ENCODE measurements around the gene GRAP2.

DNA sequence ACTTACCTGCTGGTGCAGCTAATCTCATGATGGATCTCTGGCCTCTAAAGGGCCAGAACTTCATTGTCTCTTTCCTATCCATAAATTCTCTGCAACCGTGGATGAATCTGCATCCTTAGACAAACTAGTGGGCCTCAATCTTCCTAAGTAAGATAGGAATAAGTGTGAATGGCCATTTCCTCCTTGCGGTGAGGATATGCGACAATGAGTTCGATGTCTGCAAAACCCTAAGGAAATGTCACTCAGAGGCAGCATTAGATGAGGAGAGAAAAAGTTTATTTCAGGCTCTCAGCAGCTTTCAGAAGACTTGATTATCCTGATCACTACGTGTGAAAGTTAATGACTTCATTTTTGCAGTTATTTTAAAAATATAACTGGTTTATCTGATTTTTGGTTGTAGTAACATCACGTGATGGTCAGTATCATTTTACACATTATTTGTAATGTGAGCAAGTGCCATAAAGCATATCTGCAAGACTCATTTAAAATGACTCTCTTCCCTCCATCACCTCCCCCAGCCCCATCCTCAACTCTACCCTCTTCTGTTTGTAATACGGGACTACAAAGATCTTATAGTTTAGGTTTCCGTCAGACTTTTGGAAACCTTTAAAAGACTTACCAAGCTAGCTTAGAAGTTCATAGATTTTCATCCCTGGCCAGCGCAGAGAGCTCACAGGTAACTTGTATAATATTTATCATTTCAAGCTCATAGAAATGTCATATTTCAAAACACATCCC is 10.2 kb downstream of the GRAP2 start:
- TF ChIP-seq, protein P1, sequence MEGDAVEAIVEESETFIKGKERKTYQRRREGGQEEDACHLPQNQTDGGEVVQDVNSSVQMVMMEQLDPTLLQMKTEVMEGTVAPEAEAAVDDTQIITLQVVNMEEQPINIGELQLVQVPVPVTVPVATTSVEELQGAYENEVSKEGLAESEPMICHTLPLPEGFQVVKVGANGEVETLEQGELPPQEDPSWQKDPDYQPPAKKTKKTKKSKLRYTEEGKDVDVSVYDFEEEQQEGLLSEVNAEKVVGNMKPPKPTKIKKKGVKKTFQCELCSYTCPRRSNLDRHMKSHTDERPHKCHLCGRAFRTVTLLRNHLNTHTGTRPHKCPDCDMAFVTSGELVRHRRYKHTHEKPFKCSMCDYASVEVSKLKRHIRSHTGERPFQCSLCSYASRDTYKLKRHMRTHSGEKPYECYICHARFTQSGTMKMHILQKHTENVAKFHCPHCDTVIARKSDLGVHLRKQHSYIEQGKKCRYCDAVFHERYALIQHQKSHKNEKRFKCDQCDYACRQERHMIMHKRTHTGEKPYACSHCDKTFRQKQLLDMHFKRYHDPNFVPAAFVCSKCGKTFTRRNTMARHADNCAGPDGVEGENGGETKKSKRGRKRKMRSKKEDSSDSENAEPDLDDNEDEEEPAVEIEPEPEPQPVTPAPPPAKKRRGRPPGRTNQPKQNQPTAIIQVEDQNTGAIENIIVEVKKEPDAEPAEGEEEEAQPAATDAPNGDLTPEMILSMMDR (IDR thresholded peaks at IDR 0.05): no peak
- TF ChIP-seq POLR2A (IDR thresholded peaks at IDR 0.05; ENCODE audit: low read depth) (no peak), POLR2AphosphoS5 (IDR thresholded peaks at IDR 0.05) (no peak)

Measured in esophagus muscularis mucosa (tissue), 3 donors.